Activated T-cell treated with anti-CD3 and anti-CD28 coated beads, Interleukin-2, amount 50 U/mL, for 72 hours (primary cell): ENCODE data around the gene TEX264. TPM values are rescaled to one million over a fixed set of nuclear protein-coding genes. Genes with fewer than 3 reads are reported as not detected.
A peak's percentile ranks its signal among the peaks of the same experiment; 100 is the strongest.
"Not testable (repeated sequence)": the region's sequence is repeated elsewhere in the genome, so short reads cannot be mapped to it uniquely, and the experiment has no call there.

Experiments used
- ATAC-seq, 2 donors: fragments of 150-1000 bp; cut with Tn5 transposase; replicated peaks in 1 of 2; 2 replicates each; pipeline ENCODE4 v1.10.0; 2021; ENCODE audit warnings: moderate library complexity in 2 of 2, mild to moderate bottlenecking in 1 of 2
- DNase-seq, 2 donors: peaks; one replicate each; pipeline ENCODE4 v3.0.0; 2021 to 2022; ENCODE audit warnings: mixed read lengths in 1 of 2
- H3K27ac Mint-ChIP-seq: one replicate; pipeline ENCODE4 v1.8.0; 2022; ENCODE audit warnings: mild to moderate bottlenecking, moderate library complexity, mixed read lengths
- H3K27me3 Mint-ChIP-seq: one replicate; pipeline ENCODE4 v1.8.0; 2022; ENCODE audit warnings: low read depth, mixed read lengths
- H3K36me3 Mint-ChIP-seq, 2 donors: one replicate each; pipeline ENCODE4 v1.8.0; 2022; ENCODE audit warnings: mixed read lengths in 2 of 2, mild to moderate bottlenecking in 1 of 2; ENCODE audit not compliant: insufficient read depth in 2 of 2
- H3K4me1 Mint-ChIP-seq: one replicate; pipeline ENCODE4 v1.8.0; 2022; ENCODE audit warnings: low read depth, mixed read lengths
- H3K4me3 Mint-ChIP-seq, 2 donors: one replicate each; pipeline ENCODE4 v1.8.0; 2022; ENCODE audit warnings: mild to moderate bottlenecking in 2 of 2, mixed read lengths in 2 of 2, moderate library complexity in 2 of 2
- H3K9me3 Mint-ChIP-seq, 2 donors: one replicate each; pipeline ENCODE4 v1.8.0; 2022; ENCODE audit warnings: mixed read lengths in 2 of 2
- total RNA-seq, 2 donors: library from RNA; stranded (reverse); gene quantifications; one replicate each; pipeline ENCODE4 v1.2.3, GENCODE V29; 2022

TEX264 gene
- total RNA-seq, 2 donors from 2014 or later: 37.8 to 48.0 TPM

- no peak for DNase-seq
- Mint-ChIP-seq H3K27me3 (peaks cover 28% of the 10 kb centered on the region), H3K4me3 (no peak overlapping the region), H3K27ac (no peak overlapping the region), H3K4me1 (peaks cover 15% of the 10 kb centered on the region), H3K9me3 (peaks cover 0 to 3% of the 10 kb centered on the region in 2 donors), H3K36me3 (peaks cover 0 to 2% of the 10 kb centered on the region in 2 donors)
- no peak for ATAC-seq
These were observed 64.9 kb downstream of the TEX264 start for GRCh38 chr3:51735950-51736349.

DNA sequence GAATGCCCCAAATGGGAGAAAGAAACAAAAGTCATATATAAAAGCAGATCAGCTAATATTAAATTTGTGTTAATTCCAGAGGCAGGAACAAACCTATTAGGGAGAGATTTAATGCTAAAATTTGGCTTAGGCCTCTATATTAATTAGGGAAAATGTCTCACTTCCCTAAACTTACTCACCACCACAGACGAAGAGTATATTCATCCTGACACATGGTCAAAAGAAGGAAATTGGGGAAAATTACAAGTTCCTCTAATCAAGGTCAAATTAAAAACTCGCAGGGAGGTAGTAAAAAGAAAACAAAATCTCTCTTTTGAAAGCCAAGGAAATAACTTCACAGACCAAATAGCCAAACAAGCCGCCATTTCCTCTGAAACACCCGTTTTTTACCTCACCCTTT lies 68.1 kb downstream of the TEX264 start:
- Mint-ChIP-seq H3K4me3 (no peak overlapping the region), H3K36me3 (no peaks in the 10 kb centered on the region), H3K27ac (no peak overlapping the region), H3K27me3 (peaks cover 18% of the 10 kb centered on the region), H3K4me1 (peaks cover 20% of the 10 kb centered on the region), H3K9me3 (no peaks in the 10 kb centered on the region)
- ATAC-seq (no peak), DNase-seq (no peak)

DNA sequence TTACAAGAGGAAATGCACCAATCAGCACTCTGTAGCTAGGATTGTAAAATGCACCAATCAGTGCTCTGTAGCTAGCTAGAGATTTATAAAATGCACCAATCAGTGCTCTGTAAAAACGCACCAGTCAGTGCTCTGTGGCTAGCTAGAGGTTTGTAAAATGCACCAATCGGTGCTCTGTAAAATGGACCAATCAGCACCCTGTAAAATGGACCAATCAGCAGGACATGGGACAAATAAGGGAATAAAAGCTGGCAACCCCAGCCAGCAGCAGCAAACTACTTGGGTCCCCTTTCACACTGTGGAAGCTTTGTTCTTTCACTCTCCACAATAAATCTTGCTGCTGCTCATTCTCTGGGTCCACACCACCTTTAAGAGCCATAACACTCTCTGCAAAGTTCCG lies 71.3 kb downstream of the TEX264 start:
- not testable (repeated sequence) for H3K4me1 Mint-ChIP-seq, H3K27ac Mint-ChIP-seq, ATAC-seq, H3K9me3 Mint-ChIP-seq, DNase-seq, H3K36me3 Mint-ChIP-seq
- Mint-ChIP-seq H3K27me3 (peaks cover 17% of the 10 kb centered on the region), H3K4me3 (peak overlapping the region in 1 of 2 donors; percentile 46)

- H3K4me1 Mint-ChIP-seq, H3K36me3 Mint-ChIP-seq, H3K9me3 Mint-ChIP-seq, DNase-seq, H3K27ac Mint-ChIP-seq, ATAC-seq: not testable (repeated sequence)
- Mint-ChIP-seq H3K27me3 (peaks cover 10% of the 10 kb centered on the region), H3K4me3 (peak overlapping the region; percentile 37 to 46)
These were observed 71.9 kb downstream of the TEX264 start for GRCh38 chr3:51742978-51743377.

DNA sequence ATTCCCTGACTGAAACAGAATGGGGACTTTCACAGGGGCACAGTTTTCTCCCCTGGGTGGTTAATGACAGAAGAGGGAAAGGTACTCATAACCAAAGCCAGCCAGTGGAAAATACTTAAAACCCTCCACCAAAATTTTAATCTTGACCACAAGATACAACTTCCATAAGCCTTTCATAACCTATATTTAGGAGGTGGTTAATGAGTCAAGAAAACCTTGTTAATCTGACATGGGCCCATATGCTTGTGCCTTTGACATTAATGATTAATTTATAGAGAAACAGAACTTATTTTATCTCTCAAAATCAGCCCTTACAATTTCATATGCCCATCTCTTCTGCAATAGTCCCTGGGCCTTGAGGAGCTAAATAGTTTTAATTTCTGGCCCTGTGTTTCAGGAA lies 76.8 kb downstream of the TEX264 start:
- Mint-ChIP-seq H3K27ac (no peak overlapping the region), H3K4me1 (peaks cover 7% of the 10 kb centered on the region), H3K36me3 (no peaks in the 10 kb centered on the region), H3K9me3 (no peaks in the 10 kb centered on the region), H3K27me3 (no peaks in the 10 kb centered on the region), H3K4me3 (no peak overlapping the region)
- ATAC-seq: no peak
- DNase-seq: no peak

- H3K36me3 Mint-ChIP-seq: no peaks in the 10 kb centered on the region
- H3K4me1 Mint-ChIP-seq: peaks cover 2% of the 10 kb centered on the region
- H3K4me3 Mint-ChIP-seq: no peak overlapping the region
- H3K27ac Mint-ChIP-seq: no peak overlapping the region
- H3K9me3 Mint-ChIP-seq: no peaks in the 10 kb centered on the region
- no peaks in the 10 kb centered on the region for H3K27me3 Mint-ChIP-seq
- DNase-seq: no peak
- no peak for ATAC-seq
These were observed 77.3 kb downstream of the TEX264 start for GRCh38 chr3:51748327-51748726.

- peaks cover 0 to 3% of the 10 kb centered on the region in 2 donors for H3K36me3 Mint-ChIP-seq
- H3K4me3 Mint-ChIP-seq: no peak overlapping the region
- DNase-seq: no peak
- H3K9me3 Mint-ChIP-seq: peaks cover 0 to 2% of the 10 kb centered on the region in 2 donors
- no peak for ATAC-seq
- H3K27me3 Mint-ChIP-seq: no peaks in the 10 kb centered on the region
- no peak overlapping the region for H3K27ac Mint-ChIP-seq
- H3K4me1 Mint-ChIP-seq: no peaks in the 10 kb centered on the region
These were observed 79.8 kb downstream of the TEX264 start for GRCh38 chr3:51750878-51751277.

DNA sequence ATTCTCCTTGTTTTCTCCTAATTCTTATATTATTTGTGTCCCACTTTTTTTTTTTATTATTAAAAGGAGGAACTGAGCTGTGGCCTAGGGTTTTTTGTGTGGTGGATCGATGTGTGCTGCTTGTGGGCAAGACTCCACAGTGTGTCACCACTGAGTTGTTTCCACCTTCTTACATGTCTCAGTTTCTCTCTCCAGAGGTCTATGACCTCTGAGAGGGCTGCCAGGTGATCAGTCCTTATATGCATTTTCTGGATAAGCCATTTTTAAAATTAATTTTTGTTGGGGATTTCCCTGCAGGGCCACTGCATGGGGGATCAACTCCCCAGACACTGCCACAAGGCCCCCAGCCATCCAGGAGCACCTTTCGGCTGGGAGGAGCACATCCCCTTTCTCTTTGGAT lies 80.2 kb downstream of the TEX264 start:
- no peak overlapping the region for H3K4me3 Mint-ChIP-seq
- peaks cover 0 to 5% of the 10 kb centered on the region in 2 donors for H3K36me3 Mint-ChIP-seq
- no peaks in the 10 kb centered on the region for H3K27me3 Mint-ChIP-seq
- H3K9me3 Mint-ChIP-seq: peaks cover 0 to 5% of the 10 kb centered on the region in 2 donors
- ATAC-seq (peak; percentile 58 to 66), DNase-seq (no peak)
- H3K27ac Mint-ChIP-seq: no peak overlapping the region
- no peaks in the 10 kb centered on the region for H3K4me1 Mint-ChIP-seq

Other genes with a start within 250 kb of the TEX264 start
- gene DCAF1, start 171.2 kb upstream of the TEX264 start, total RNA-seq: 10 to 100 TPM; 28.2 to 32.0 TPM
- 10 to 100 TPM; 32.8 to 41.7 TPM for gene RAD54L2, start 132.5 kb upstream of the TEX264 start, total RNA-seq
- gene GRM2, start 35.8 kb downstream of the TEX264 start, total RNA-seq: 1 to 10 TPM in 1 of 2 donors, under 1 TPM in 1; 0.48 to 2.0 TPM
- gene IQCF6, start 108.0 kb downstream of the TEX264 start, total RNA-seq: not detected
- gene IQCF2, start 190.4 kb downstream of the TEX264 start, total RNA-seq: not detected
- not detected for gene IQCF5, start 204.3 kb downstream of the TEX264 start, total RNA-seq
- gene IQCF1, start 232.1 kb downstream of the TEX264 start, total RNA-seq: not detected